Measurements from ENCODE around the gene ITGAX.
"Not testable (repeated sequence)": the region's sequence is repeated elsewhere in the genome, so short reads cannot be mapped to it uniquely, and the experiment has no call there.

The ITGAX gene

DNA sequence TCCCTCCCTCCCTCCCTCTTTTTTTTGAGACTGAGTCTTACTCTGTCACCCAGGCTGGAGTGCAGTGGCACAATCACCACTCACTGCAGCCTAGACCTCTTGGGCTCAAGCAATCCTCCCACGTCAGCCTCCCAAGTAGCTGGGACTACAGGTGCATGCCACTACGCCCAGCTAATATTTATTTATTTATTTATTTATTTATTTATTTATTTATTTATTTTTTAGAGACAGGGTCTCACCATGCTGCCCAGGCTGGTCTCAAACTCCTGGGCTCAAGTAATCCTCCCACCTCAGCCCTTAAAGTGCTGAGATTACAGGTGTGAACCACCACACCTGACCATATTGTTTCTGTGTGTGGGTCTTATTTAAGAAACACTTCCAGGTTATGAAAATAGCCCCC lies 62.1 kb downstream of the ITGAX start:
- no CpG with 5 or more reads among the region's 2 CpGs for WGBS (ENCODE audit: extremely low coverage, insufficient coverage, low lambda C conversion rate)
- not testable (repeated sequence) for H2BK120ac ChIP-seq (ENCODE audit: low read depth, low read length); H3K79me1 ChIP-seq (ENCODE audit: low read length); H3K4me3 ChIP-seq (ENCODE audit: low read length); H4K8ac ChIP-seq (ENCODE audit: low read depth, low read length); H3K27me3 ChIP-seq (ENCODE audit: insufficient read depth, low read length, poor library complexity); H3K9ac ChIP-seq (ENCODE audit: low read length); H2AK5ac ChIP-seq (ENCODE audit: low read length); H3K36me3 ChIP-seq (ENCODE audit: control insufficient read depth, insufficient read depth, low read length); H3K56ac ChIP-seq (ENCODE audit: low read length); H3K23ac ChIP-seq (ENCODE audit: low read length); DNase-seq; H2BK5ac ChIP-seq (ENCODE audit: low read length); H3K4me1 ChIP-seq (ENCODE audit: control insufficient read depth, low read depth, low read length); H2BK15ac ChIP-seq (replicated peaks; ENCODE audit: low read depth); H3K27ac ChIP-seq (ENCODE audit: low read depth, low read length); H4K5ac ChIP-seq (ENCODE audit: low read length); H3K4me2 ChIP-seq (ENCODE audit: low read length); H3K4ac ChIP-seq (ENCODE audit: low read depth, low read length); H3K79me2 ChIP-seq (ENCODE audit: control insufficient read depth, insufficient read depth, low read length); H3K18ac ChIP-seq (ENCODE audit: low read length)

DNA sequence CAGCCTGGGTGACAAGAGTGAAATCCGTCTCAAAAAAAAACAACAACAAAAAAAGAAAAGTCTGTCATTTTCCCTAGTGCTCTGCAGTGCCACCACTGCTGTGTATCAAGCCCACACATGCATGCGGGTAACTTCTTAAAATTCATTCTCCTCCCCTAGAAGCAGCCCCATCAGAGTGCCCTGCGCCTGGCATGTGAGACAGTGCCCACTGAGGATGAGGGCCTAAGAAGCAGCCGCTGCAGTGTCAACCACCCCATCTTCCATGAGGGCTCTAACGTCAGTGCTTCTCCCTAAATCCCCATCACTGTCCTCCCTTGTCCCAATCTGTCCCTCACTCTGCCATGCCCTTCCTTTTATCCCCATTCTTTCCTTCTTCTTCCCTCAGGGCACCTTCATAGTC lies 62.9 kb downstream of the ITGAX start:
- Histone ChIP-seq H3K27me3 (ENCODE audit: insufficient read depth, low read length, poor library complexity) (no peaks in the 10 kb centered on the region), H3K79me1 (ENCODE audit: low read length) (no peaks in the 10 kb centered on the region), H4K5ac (ENCODE audit: low read length) (no peak overlapping the region), H3K36me3 (ENCODE audit: control insufficient read depth, insufficient read depth, low read length) (no peaks in the 10 kb centered on the region), H3K4ac (ENCODE audit: low read depth, low read length) (no peak overlapping the region), H3K56ac (ENCODE audit: low read length) (no peak overlapping the region), H3K18ac (ENCODE audit: low read length) (no peak overlapping the region), H3K4me3 (ENCODE audit: low read length) (no peak overlapping the region), H3K9ac (ENCODE audit: low read length) (no peak overlapping the region), H2BK15ac (replicated peaks; ENCODE audit: low read depth) (no peak overlapping the region), H4K8ac (ENCODE audit: low read depth, low read length) (no peak overlapping the region), H3K27ac (ENCODE audit: low read depth, low read length) (no peak overlapping the region), H2BK5ac (ENCODE audit: low read length) (no peak overlapping the region), H3K79me2 (ENCODE audit: control insufficient read depth, insufficient read depth, low read length) (no peaks in the 10 kb centered on the region), H2AK5ac (ENCODE audit: low read length) (no peak overlapping the region), H2BK120ac (ENCODE audit: low read depth, low read length) (no peak overlapping the region), H3K4me1 (ENCODE audit: control insufficient read depth, low read depth, low read length) (no peaks in the 10 kb centered on the region), H3K23ac (ENCODE audit: low read length) (no peak overlapping the region), H3K4me2 (ENCODE audit: low read length) (no peak overlapping the region)
- WGBS (ENCODE audit: extremely low coverage, insufficient coverage, low lambda C conversion rate): no CpG with 5 or more reads among the region's 5 CpGs
- no peak for DNase-seq

DNA sequence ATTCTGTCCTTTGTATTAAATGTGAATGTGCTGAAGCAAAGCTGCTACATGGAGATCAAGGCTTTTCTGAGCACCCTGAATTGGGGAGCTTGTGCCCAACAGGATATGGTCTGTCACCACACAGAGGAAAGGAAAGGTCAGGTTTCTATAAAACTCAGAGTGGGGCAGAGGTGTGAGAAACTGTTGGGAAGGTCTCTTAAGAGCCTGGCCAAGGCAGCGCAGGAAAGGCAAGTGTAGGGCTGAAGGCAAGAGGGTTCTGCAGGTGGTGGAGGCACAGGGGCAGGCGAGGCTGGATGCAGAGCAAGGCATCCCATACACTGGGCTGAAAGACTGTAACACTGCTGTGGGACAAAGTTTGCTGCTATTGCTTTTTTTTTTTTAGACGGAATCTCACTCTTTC lies 65.1 kb downstream of the ITGAX start:
- Histone ChIP-seq H2AK5ac (ENCODE audit: low read length) (no peak overlapping the region), H3K4ac (ENCODE audit: low read depth, low read length) (no peak overlapping the region), H3K23ac (ENCODE audit: low read length) (no peak overlapping the region), H2BK15ac (replicated peaks; ENCODE audit: low read depth) (no peak overlapping the region), H2BK120ac (ENCODE audit: low read depth, low read length) (no peak overlapping the region), H3K9ac (ENCODE audit: low read length) (no peak overlapping the region), H3K18ac (ENCODE audit: low read length) (no peak overlapping the region), H2BK5ac (ENCODE audit: low read length) (no peak overlapping the region), H3K79me2 (ENCODE audit: control insufficient read depth, insufficient read depth, low read length) (no peaks in the 10 kb centered on the region), H3K4me3 (ENCODE audit: low read length) (no peak overlapping the region), H3K27me3 (ENCODE audit: insufficient read depth, low read length, poor library complexity) (no peaks in the 10 kb centered on the region), H3K27ac (ENCODE audit: low read depth, low read length) (no peak overlapping the region), H3K36me3 (ENCODE audit: control insufficient read depth, insufficient read depth, low read length) (no peaks in the 10 kb centered on the region), H4K5ac (ENCODE audit: low read length) (no peak overlapping the region), H3K4me1 (ENCODE audit: control insufficient read depth, low read depth, low read length) (no peaks in the 10 kb centered on the region), H3K4me2 (ENCODE audit: low read length) (no peak overlapping the region), H4K8ac (ENCODE audit: low read depth, low read length) (no peak overlapping the region), H3K79me1 (ENCODE audit: low read length) (no peaks in the 10 kb centered on the region), H3K56ac (ENCODE audit: low read length) (no peak overlapping the region)
- DNase-seq: no peak
- no CpG with 5 or more reads among the region's 3 CpGs for WGBS (ENCODE audit: extremely low coverage, insufficient coverage, low lambda C conversion rate)

DNA sequence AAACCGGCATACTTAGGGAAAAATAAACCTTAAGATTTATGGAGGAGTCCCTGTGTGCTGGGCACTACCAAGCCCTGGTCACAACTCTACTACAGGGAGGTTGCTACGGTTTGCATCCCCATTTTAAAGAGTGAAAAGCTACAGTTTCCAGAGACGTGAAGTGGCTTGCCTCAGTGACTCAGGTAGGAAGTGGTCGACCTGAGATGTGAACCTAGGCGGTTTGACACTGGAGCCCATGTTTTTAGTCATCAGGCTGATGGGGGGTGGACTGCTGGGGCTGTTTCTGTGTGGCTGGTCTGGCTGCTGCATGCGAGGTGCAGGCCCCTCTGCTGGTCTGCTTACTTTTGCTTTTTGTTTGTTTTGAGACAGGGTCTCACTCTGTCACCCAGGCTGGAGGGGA lies 66.6 kb downstream of the ITGAX start:
- no peak for DNase-seq

DNA sequence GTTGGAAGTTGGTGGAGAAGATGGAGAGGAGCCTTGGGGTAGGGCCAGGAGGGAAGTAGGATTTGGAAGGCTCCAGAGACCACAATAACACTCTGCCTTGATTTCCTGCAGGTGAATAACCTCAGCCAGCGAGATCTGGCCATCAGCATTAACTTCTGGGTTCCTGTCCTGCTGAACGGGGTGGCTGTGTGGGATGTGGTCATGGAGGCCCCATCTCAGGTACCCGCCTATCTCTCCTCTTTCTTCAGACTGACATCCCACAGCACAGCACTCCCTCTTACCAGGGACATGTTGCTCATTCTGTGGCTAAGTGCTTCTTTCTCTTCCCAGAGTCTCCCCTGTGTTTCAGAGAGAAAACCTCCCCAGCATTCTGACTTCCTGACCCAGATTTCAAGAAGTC lies 68.3 kb downstream of the ITGAX start:
- H4K8ac ChIP-seq (ENCODE audit: low read depth, low read length): no peak overlapping the region
- H3K18ac ChIP-seq (ENCODE audit: low read length): no peak overlapping the region
- no peak overlapping the region for H3K4ac ChIP-seq (ENCODE audit: low read depth, low read length)
- H3K4me3 ChIP-seq (ENCODE audit: low read length): no peak overlapping the region
- H3K4me1 ChIP-seq (ENCODE audit: control insufficient read depth, low read depth, low read length): no peaks in the 10 kb centered on the region
- H3K9ac ChIP-seq (ENCODE audit: low read length): no peak overlapping the region
- H3K56ac ChIP-seq (ENCODE audit: low read length): no peak overlapping the region
- DNase-seq: no peak
- H2BK120ac ChIP-seq (ENCODE audit: low read depth, low read length): no peak overlapping the region
- WGBS (ENCODE audit: extremely low coverage, insufficient coverage, low lambda C conversion rate): no CpG with 5 or more reads among the region's 3 CpGs
- H3K4me2 ChIP-seq (ENCODE audit: low read length): no peak overlapping the region
- no peaks in the 10 kb centered on the region for H3K79me1 ChIP-seq (ENCODE audit: low read length)
- no peaks in the 10 kb centered on the region for H3K36me3 ChIP-seq (ENCODE audit: control insufficient read depth, insufficient read depth, low read length)
- H4K5ac ChIP-seq (ENCODE audit: low read length): no peak overlapping the region
- H2BK5ac ChIP-seq (ENCODE audit: low read length): no peak overlapping the region
- no peak overlapping the region for H2BK15ac ChIP-seq (replicated peaks; ENCODE audit: low read depth)
- H3K79me2 ChIP-seq (ENCODE audit: control insufficient read depth, insufficient read depth, low read length): no peaks in the 10 kb centered on the region
- no peak overlapping the region for H3K23ac ChIP-seq (ENCODE audit: low read length)
- no peak overlapping the region for H3K27ac ChIP-seq (ENCODE audit: low read depth, low read length)
- H2AK5ac ChIP-seq (ENCODE audit: low read length): no peak overlapping the region
- H3K27me3 ChIP-seq (ENCODE audit: insufficient read depth, low read length, poor library complexity): peaks cover 3% of the 10 kb centered on the region

More for the DNA sequence above, 66.6 kb downstream of the ITGAX start:
- Histone ChIP-seq H3K23ac (ENCODE audit: low read length) (no peak overlapping the region), H3K79me1 (ENCODE audit: low read length) (no peaks in the 10 kb centered on the region), H3K36me3 (ENCODE audit: control insufficient read depth, insufficient read depth, low read length) (no peaks in the 10 kb centered on the region), H2BK5ac (ENCODE audit: low read length) (no peak overlapping the region), H3K9ac (ENCODE audit: low read length) (no peak overlapping the region), H3K79me2 (ENCODE audit: control insufficient read depth, insufficient read depth, low read length) (no peaks in the 10 kb centered on the region), H4K5ac (ENCODE audit: low read length) (no peak overlapping the region), H3K18ac (ENCODE audit: low read length) (no peak overlapping the region), H2AK5ac (ENCODE audit: low read length) (no peak overlapping the region), H3K56ac (ENCODE audit: low read length) (no peak overlapping the region), H4K8ac (ENCODE audit: low read depth, low read length) (no peak overlapping the region), H2BK120ac (ENCODE audit: low read depth, low read length) (no peak overlapping the region), H3K4ac (ENCODE audit: low read depth, low read length) (no peak overlapping the region), H3K4me1 (ENCODE audit: control insufficient read depth, low read depth, low read length) (no peaks in the 10 kb centered on the region), H3K4me2 (ENCODE audit: low read length) (no peak overlapping the region), H2BK15ac (replicated peaks; ENCODE audit: low read depth) (no peak overlapping the region), H3K27me3 (ENCODE audit: insufficient read depth, low read length, poor library complexity) (no peaks in the 10 kb centered on the region), H3K4me3 (ENCODE audit: low read length) (no peak overlapping the region), H3K27ac (ENCODE audit: low read depth, low read length) (no peak overlapping the region)
- WGBS (ENCODE audit: extremely low coverage, insufficient coverage, low lambda C conversion rate): no CpG with 5 or more reads among the region's 6 CpGs

DNA sequence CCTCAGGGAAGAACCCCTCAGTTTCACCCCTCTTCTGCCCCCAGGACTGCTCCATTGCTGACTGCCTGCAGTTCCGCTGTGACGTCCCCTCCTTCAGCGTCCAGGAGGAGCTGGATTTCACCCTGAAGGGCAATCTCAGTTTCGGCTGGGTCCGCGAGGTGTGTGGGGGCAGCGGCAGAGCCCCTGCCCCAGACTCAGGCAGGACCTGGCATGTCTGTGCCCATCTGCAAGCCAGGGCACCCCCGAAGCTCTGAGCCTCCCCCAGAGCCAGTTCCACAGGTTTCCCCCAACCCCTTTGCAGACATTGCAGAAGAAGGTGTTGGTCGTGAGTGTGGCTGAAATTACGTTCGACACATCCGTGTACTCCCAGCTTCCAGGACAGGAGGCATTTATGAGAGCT lies 68.8 kb downstream of the ITGAX start:
- no peak for DNase-seq
- Histone ChIP-seq H3K9ac (ENCODE audit: low read length) (no peak overlapping the region), H3K4me1 (ENCODE audit: control insufficient read depth, low read depth, low read length) (no peaks in the 10 kb centered on the region), H3K18ac (ENCODE audit: low read length) (no peak overlapping the region), H3K79me2 (ENCODE audit: control insufficient read depth, insufficient read depth, low read length) (no peaks in the 10 kb centered on the region), H2BK120ac (ENCODE audit: low read depth, low read length) (no peak overlapping the region), H2AK5ac (ENCODE audit: low read length) (no peak overlapping the region), H3K79me1 (ENCODE audit: low read length) (no peaks in the 10 kb centered on the region), H3K27ac (ENCODE audit: low read depth, low read length) (no peak overlapping the region), H2BK15ac (replicated peaks; ENCODE audit: low read depth) (no peak overlapping the region), H3K23ac (ENCODE audit: low read length) (no peak overlapping the region), H3K4ac (ENCODE audit: low read depth, low read length) (no peak overlapping the region), H3K4me2 (ENCODE audit: low read length) (no peak overlapping the region), H3K36me3 (ENCODE audit: control insufficient read depth, insufficient read depth, low read length) (no peaks in the 10 kb centered on the region), H2BK5ac (ENCODE audit: low read length) (no peak overlapping the region), H3K4me3 (ENCODE audit: low read length) (no peak overlapping the region), H4K8ac (ENCODE audit: low read depth, low read length) (no peak overlapping the region), H3K27me3 (ENCODE audit: insufficient read depth, low read length, poor library complexity) (peaks cover 5% of the 10 kb centered on the region), H4K5ac (ENCODE audit: low read length) (no peak overlapping the region), H3K56ac (ENCODE audit: low read length) (no peak overlapping the region)
- no CpG with 5 or more reads among the region's 12 CpGs for WGBS (ENCODE audit: extremely low coverage, insufficient coverage, low lambda C conversion rate)
